ENCODE measurements around the gene NOTUM. TPM values are rescaled to one million over a fixed set of nuclear protein-coding genes. Genes with fewer than 3 reads are reported as not detected.

NOTUM gene
- total and polyA plus RNA-seq, 9 of the 15 experiments (the other 6 are each of a cell fraction or from before 2014, with no cell fraction given): 0.03 to 14.0 (median 4.1) TPM

GRCh38 chr17:81932333-81932983 is 28.5 kb downstream of the NOTUM start:
- no peak overlapping the region for H2AFZ ChIP-seq (ENCODE audit: low read depth, low read length)
- H3K4me2 ChIP-seq (ENCODE audit: insufficient read depth, low read length): peak overlapping the region; percentile 10; the same call in 1 of the 2 replicates
- POLR2A ChIA-PET: interaction anchor here (0.6 to 2.3 kb wide), 6 partner anchors 12 to 205 kb away, joined by 3 to 7 read pairs (median 3); no protein-coding TSS in a partner anchor
- CTCF ChIA-PET (ENCODE audit: low intra/inter-chr PET ratio): no interaction called here
- peak; percentile 93 for FAIRE-seq
- H3K4me1 ChIP-seq (replicated peaks in 1 of 2; ENCODE audit: control insufficient read depth in 2 of 2, insufficient read depth in 2 of 2, low read length in 2 of 2): peaks cover 39 to 99% of the 10 kb centered on the region in 2 experiments
- WGBS (ENCODE audit: insufficient coverage, low coverage, missing lambda C conversion rate): 17% methylated on average over 7 of the region's 9 CpGs
- H3K79me2 ChIP-seq (ENCODE audit: control insufficient read depth, insufficient read depth, low read length): peaks cover 42% of the 10 kb centered on the region
- peak overlapping the region in 1 of 2 experiments; percentile 89; a peak in 2 of 4 replicates for H3K9ac ChIP-seq (ENCODE audit: insufficient read depth in 1 of 2, low read depth in 2 of 2, low read length in 2 of 2)
- intact Hi-C loops (cut with micrococcal nuclease): no loop called here
- TSS peak; percentile 27 for BruUV-seq (replicated peaks)
- H4K20me1 ChIP-seq (replicated peaks; ENCODE audit: control insufficient read depth, insufficient read depth, low read length): peaks cover 7% of the 10 kb centered on the region
- peak in 2 of 4 experiments; percentile 57 to 85 for DNase-seq (ENCODE audit: extremely low read depth in 1 of 4, low spot score in 3 of 4)
- peak overlapping the region; percentile 23 for H3K27ac ChIP-seq (ENCODE audit: extremely low read depth, low read depth, low read length)
- H3K36me3 ChIP-seq (ENCODE audit: control insufficient read depth, insufficient read depth, low read length): peaks cover 36% of the 10 kb centered on the region; the same call in 2 of the 3 replicates
- in situ Hi-C loops (cut with MboI): no loop called here
- H3K27me3 ChIP-seq (ENCODE audit: control insufficient read depth in 2 of 2, insufficient read depth in 2 of 2, low read length in 2 of 2): no peaks in the 10 kb centered on the region
- H3K4me3 ChIP-seq: no peak overlapping the region
- ATAC-seq: peak; percentile 12
- H3K9me1 ChIP-seq (ENCODE audit: control insufficient read depth, insufficient read depth, low read length): peaks cover 13% of the 10 kb centered on the region
- no peaks in the 10 kb centered on the region for H3K9me3 ChIP-seq (replicated peaks; ENCODE audit: control insufficient read depth, insufficient read depth, low read depth, low read length)
- TF ChIP-seq ATF7 (IDR thresholded peaks at IDR 0.05) (peak; percentile 26; the same call in 1 of the 2 replicates), EP300 (IDR thresholded peaks at IDR 0.05; ENCODE audit: low read length) (peak; percentile 24; the same call in 1 of the 2 replicates), TEAD4 (IDR thresholded peaks at IDR 0.05; ENCODE audit: low read length) (peak; percentile 59), TEAD4 (CRISPR knock-in tag; IDR thresholded peaks at IDR 0.05; ENCODE audit: borderline replicate concordance) (no peak), TEAD2 (tag; IDR thresholded peaks at IDR 0.05) (no peak), ARID1B (IDR thresholded peaks at IDR 0.05) (peak; percentile 57; the same call in 1 of the 2 replicates), ARID4B (CRISPR knock-in tag; IDR thresholded peaks at IDR 0.05) (peak; percentile 56; the same call in 1 of the 2 replicates), NEUROD1 (IDR thresholded peaks at IDR 0.05; ENCODE audit: borderline replicate concordance, low read depth, low read length, partially characterized antibody) (peak; percentile 16), POLR2AphosphoS2 (IDR thresholded peaks at IDR 0.05; ENCODE audit: low read length) (peak; percentile 90), FOXM1 (IDR thresholded peaks at IDR 0.05; ENCODE audit: low read depth) (peak; percentile 88), FOXM1 (CRISPR knock-in tag; IDR thresholded peaks at IDR 0.05; ENCODE audit: low read depth) (no peak), SMARCA4 (IDR thresholded peaks at IDR 0.05) (0 out of 2 replicates have a peak, but pooled peaks have one; percentile 19), SIN3A (IDR thresholded peaks at IDR 0.05; ENCODE audit: borderline replicate concordance in 2 of 2, control insufficient read depth in 1 of 2, low read depth in 2 of 2, low read length in 2 of 2) (0 out of 4 replicates have a peak, but pooled peaks of 1 of the 2 experiments have one; percentile 51), STAT5A (IDR thresholded peaks at IDR 0.05; ENCODE audit: borderline replicate concordance, low read length) (0 out of 2 replicates have a peak, but pooled peaks have one; percentile 28), NCOR1 (IDR thresholded peaks at IDR 0.05) (peak; percentile 60; the same call in 1 of the 2 replicates), NCOA6 (IDR thresholded peaks at IDR 0.05) (no peak), IRF1 (CRISPR knock-in tag; IDR thresholded peaks at IDR 0.05; ENCODE audit: borderline replicate concordance) (no peak), RUNX1 (IDR thresholded peaks at IDR 0.05; ENCODE audit: low read depth) (peak; percentile 67; the same call in 1 of the 2 replicates)
